Measurements from ENCODE around the gene MRPL2. TPM values are rescaled to one million over a fixed set of nuclear protein-coding genes. Genes with fewer than 3 reads are reported as not detected.

MRPL2 gene
- polyA plus RNA-seq, 1 donor (not counting 4 experiments of a cell fraction or from before 2014, with no cell fraction given) = 27.4 TPM

DNA sequence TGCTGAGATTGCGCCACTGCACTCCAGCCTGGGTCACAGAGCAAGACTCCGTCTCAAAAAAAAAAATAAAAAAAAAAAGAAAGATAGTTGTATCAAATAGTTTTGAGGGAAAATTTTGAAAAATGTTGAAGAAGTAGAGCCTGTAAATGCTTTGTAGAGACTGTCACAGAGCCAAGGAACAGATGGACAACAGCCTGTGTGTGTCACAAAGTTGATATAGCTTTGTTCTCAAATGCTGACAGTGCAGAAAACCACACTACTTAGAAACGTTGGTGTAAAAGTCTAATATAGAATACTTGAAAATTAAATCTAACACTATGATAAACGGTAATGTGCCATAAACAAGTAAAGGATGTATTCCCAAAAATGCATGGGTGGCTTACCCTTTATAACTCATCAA, 42.3 kb upstream of the MRPL2 start:
- no peak for FAIRE-seq
- no peaks in the 10 kb centered on the region for H3K9me3 ChIP-seq (ENCODE audit: control insufficient read depth, low read depth, low read length)
- H3K79me2 ChIP-seq (ENCODE audit: control insufficient read depth, insufficient read depth, low read length) = peaks cover 66% of the 10 kb centered on the region

GRCh38 chr6:43097502-43097901, 38.3 kb upstream of the MRPL2 start:
- H3K4me3 ChIP-seq (ENCODE audit: control insufficient read depth in 2 of 3, extremely low read depth in 1 of 3, insufficient read depth in 2 of 3, low read depth in 1 of 3, low read length in 3 of 3) = peak overlapping the region in 2 of 3 experiments; percentile 48 to 76
- peaks cover 0 to 5% of the 10 kb centered on the region in 2 experiments for H3K36me3 ChIP-seq (ENCODE audit: control insufficient read depth in 2 of 2, extremely low read depth in 1 of 2, insufficient read depth in 2 of 2, low read length in 2 of 2)
- H3K4me2 ChIP-seq (ENCODE audit: control insufficient read depth, extremely low read depth, insufficient read depth, low read depth, low read length) = peak overlapping the region; percentile 98
- dilution Hi-C loops (cut with MboI; ENCODE audit: extremely low pct_ligation_motif_present, low sequenced_read_pairs) = no loop called here
- H3K9me1 ChIP-seq (ENCODE audit: control insufficient read depth, extremely low read depth, insufficient read depth, low read length) = no peaks in the 10 kb centered on the region
- H3K9me3 ChIP-seq (ENCODE audit: control insufficient read depth, low read depth, low read length) = no peaks in the 10 kb centered on the region
- FAIRE-seq (no peak), DNase-seq (ENCODE audit: low read depth, low spot score) (no peak)
- H4K20me1 ChIP-seq (ENCODE audit: control insufficient read depth, extremely low read depth, insufficient read depth, low read length) = no peaks in the 10 kb centered on the region
- peak overlapping the region; percentile 87 for H3K9ac ChIP-seq (ENCODE audit: control insufficient read depth, extremely low read depth, insufficient read depth, low read length)
- H3K79me2 ChIP-seq (ENCODE audit: control insufficient read depth, insufficient read depth, low read length) = peaks cover 71% of the 10 kb centered on the region
- TF ChIP-seq, protein P1, sequence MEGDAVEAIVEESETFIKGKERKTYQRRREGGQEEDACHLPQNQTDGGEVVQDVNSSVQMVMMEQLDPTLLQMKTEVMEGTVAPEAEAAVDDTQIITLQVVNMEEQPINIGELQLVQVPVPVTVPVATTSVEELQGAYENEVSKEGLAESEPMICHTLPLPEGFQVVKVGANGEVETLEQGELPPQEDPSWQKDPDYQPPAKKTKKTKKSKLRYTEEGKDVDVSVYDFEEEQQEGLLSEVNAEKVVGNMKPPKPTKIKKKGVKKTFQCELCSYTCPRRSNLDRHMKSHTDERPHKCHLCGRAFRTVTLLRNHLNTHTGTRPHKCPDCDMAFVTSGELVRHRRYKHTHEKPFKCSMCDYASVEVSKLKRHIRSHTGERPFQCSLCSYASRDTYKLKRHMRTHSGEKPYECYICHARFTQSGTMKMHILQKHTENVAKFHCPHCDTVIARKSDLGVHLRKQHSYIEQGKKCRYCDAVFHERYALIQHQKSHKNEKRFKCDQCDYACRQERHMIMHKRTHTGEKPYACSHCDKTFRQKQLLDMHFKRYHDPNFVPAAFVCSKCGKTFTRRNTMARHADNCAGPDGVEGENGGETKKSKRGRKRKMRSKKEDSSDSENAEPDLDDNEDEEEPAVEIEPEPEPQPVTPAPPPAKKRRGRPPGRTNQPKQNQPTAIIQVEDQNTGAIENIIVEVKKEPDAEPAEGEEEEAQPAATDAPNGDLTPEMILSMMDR (optimal IDR thresholded peaks at IDR 0.05 in 1 of 3, IDR thresholded peaks at IDR 0.05 in 1 of 3, conservative IDR thresholded peaks at IDR 0.05 in 1 of 3; ENCODE audit: extremely low read depth in 1 of 3, insufficient read depth in 2 of 3, low read length in 3 of 3) = no peak
- TF ChIP-seq EZH2 (IDR thresholded peaks at IDR 0.05; ENCODE audit: low read length) = no peak
- peak overlapping the region; percentile 83 for H3K27ac ChIP-seq (ENCODE audit: control insufficient read depth, insufficient read depth, low read length)
- no peaks in the 10 kb centered on the region for H3K27me3 ChIP-seq (ENCODE audit: control insufficient read depth, extremely low read depth, insufficient read depth, low read length)
- no peak overlapping the region for H2AFZ ChIP-seq (ENCODE audit: control insufficient read depth, low read length)
- peaks cover 48% of the 10 kb centered on the region for H3K4me1 ChIP-seq (ENCODE audit: control insufficient read depth, extremely low read depth, insufficient read depth, low read length)

More for the DNA sequence above, 42.3 kb upstream of the MRPL2 start:
- Histone ChIP-seq H3K4me2 (ENCODE audit: control insufficient read depth, extremely low read depth, insufficient read depth, low read depth, low read length) (no peak overlapping the region), H3K4me1 (ENCODE audit: control insufficient read depth, extremely low read depth, insufficient read depth, low read length) (peaks cover 31% of the 10 kb centered on the region), H3K27me3 (ENCODE audit: control insufficient read depth, extremely low read depth, insufficient read depth, low read length) (no peaks in the 10 kb centered on the region), H2AFZ (ENCODE audit: control insufficient read depth, low read length) (no peak overlapping the region), H3K4me3 (ENCODE audit: control insufficient read depth in 2 of 3, extremely low read depth in 1 of 3, insufficient read depth in 2 of 3, low read depth in 1 of 3, low read length in 3 of 3) (no peak overlapping the region), H3K9me1 (ENCODE audit: control insufficient read depth, extremely low read depth, insufficient read depth, low read length) (no peaks in the 10 kb centered on the region), H3K9ac (ENCODE audit: control insufficient read depth, extremely low read depth, insufficient read depth, low read length) (no peak overlapping the region), H3K36me3 (ENCODE audit: control insufficient read depth in 2 of 2, extremely low read depth in 1 of 2, insufficient read depth in 2 of 2, low read length in 2 of 2) (peaks cover 0 to 3% of the 10 kb centered on the region in 2 experiments), H4K20me1 (ENCODE audit: control insufficient read depth, extremely low read depth, insufficient read depth, low read length) (no peaks in the 10 kb centered on the region), H3K27ac (ENCODE audit: control insufficient read depth, insufficient read depth, low read length) (no peak overlapping the region)
- TF ChIP-seq, protein P1 (optimal IDR thresholded peaks at IDR 0.05 in 1 of 3, IDR thresholded peaks at IDR 0.05 in 1 of 3, conservative IDR thresholded peaks at IDR 0.05 in 1 of 3; ENCODE audit: extremely low read depth in 1 of 3, insufficient read depth in 2 of 3, low read length in 3 of 3) = no peak
- TF ChIP-seq EZH2 (IDR thresholded peaks at IDR 0.05; ENCODE audit: low read length) = no peak
- no peak for DNase-seq (ENCODE audit: low read depth, low spot score)
- dilution Hi-C loops (cut with MboI; ENCODE audit: extremely low pct_ligation_motif_present, low sequenced_read_pairs) = no loop called here
